GM12872 (cell line): ENCODE data around the gene SLC44A1.

Source experiments
- TF ChIP-seq, protein P1 (sequence below): IDR thresholded peaks from 3 replicates; pipeline ENCODE4 v1.5.1; 2011; ENCODE audit warnings: low read depth, mild to moderate bottlenecking, low read length, moderate library complexity; ENCODE audit not compliant: insufficient read depth

The SLC44A1 gene

DNA sequence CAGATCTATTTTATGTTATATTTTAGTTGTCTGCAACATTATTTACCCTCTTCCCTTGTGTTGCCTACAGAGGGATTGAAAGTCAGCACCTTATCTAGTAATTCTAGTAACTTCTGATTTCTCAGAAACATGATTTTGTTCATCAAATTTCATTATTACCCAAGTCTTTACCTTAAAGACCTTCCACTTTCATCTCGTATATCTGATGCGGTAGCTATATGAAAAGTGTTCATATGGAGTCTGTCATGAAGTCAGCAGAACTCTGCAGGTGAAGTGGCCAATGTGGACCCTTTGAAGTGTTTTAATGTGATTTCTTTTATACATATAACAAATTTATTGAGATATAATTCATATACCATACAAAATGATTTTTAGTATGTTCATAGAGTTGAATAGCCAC lies 40.0 kb downstream of the SLC44A1 start:
- TF ChIP-seq, protein P1, sequence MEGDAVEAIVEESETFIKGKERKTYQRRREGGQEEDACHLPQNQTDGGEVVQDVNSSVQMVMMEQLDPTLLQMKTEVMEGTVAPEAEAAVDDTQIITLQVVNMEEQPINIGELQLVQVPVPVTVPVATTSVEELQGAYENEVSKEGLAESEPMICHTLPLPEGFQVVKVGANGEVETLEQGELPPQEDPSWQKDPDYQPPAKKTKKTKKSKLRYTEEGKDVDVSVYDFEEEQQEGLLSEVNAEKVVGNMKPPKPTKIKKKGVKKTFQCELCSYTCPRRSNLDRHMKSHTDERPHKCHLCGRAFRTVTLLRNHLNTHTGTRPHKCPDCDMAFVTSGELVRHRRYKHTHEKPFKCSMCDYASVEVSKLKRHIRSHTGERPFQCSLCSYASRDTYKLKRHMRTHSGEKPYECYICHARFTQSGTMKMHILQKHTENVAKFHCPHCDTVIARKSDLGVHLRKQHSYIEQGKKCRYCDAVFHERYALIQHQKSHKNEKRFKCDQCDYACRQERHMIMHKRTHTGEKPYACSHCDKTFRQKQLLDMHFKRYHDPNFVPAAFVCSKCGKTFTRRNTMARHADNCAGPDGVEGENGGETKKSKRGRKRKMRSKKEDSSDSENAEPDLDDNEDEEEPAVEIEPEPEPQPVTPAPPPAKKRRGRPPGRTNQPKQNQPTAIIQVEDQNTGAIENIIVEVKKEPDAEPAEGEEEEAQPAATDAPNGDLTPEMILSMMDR = no peak

GRCh38 chr9:105286098-105286497 lies 41.6 kb downstream of the SLC44A1 start:
- TF ChIP-seq, protein P1 = no peak

DNA sequence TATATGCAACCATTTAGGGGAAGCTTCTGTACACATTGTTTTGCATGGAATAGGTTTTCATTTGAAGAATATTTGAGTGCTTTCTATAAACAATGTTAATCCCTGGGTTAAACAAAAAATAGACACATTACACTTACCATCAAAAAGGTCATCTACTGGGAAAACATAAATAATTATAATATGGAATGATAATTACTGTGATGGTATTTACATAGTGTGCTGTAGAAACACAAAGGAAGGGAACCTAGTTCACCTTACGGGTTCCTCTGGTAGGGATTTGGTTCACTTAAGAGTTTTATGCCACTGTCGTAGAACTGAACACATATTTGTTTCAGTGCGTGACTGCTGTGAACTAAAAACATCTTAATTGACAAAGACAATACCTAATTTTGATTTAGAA lies 44.9 kb downstream of the SLC44A1 start:
- TF ChIP-seq, protein P1 = no peak

DNA sequence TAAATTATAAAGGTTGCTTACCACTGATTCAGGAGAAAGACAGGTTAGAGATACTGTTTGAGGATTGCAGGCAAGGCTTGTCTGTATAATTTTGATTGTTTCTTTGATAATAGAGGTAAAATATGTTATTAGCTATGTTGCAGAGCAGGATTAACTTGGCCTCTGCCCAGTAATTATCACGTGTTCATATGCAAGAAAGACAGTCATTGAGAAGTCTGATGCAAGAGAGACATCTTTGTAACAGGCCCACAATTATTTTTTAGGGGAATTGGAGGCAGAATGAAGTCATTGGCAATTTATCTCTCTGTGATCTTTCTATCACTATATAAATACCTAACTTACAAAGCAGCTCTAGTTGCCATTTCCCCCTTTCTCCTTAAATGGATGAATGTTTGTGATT lies 46.0 kb downstream of the SLC44A1 start:
- TF ChIP-seq, protein P1 = no peak

GRCh38 chr9:105290954-105291353 lies 46.5 kb downstream of the SLC44A1 start:
- TF ChIP-seq, protein P1 = no peak

GRCh38 chr9:105291422-105291859 lies 47.0 kb downstream of the SLC44A1 start:
- TF ChIP-seq, protein P1 = no peak

GRCh38 chr9:105291938-105292337 lies 47.5 kb downstream of the SLC44A1 start:
- TF ChIP-seq, protein P1 = no peak

GRCh38 chr9:105293408-105293807 lies 49.0 kb downstream of the SLC44A1 start:
- TF ChIP-seq, protein P1 = no peak
